ENCODE measurements around the gene SMS. TPM values are rescaled to one million over a fixed set of nuclear protein-coding genes. Genes with fewer than 3 reads are reported as not detected.

The SMS gene
- total RNA-seq, 1 experiment from 2014 or later = 164 TPM

- H3K4me3 ChIP-seq (ENCODE audit: low read length) = no peak overlapping the region
- TF ChIP-seq EZH2 (IDR thresholded peaks at IDR 0.05; ENCODE audit: low read length, unreplicated experiment) = no peak
- no peak for TF ChIP-seq CTCF (conservative IDR thresholded peaks at IDR 0.05; ENCODE audit: low read depth, low read length)
- TF ChIP-seq EZH2phosphoT487 (IDR thresholded peaks at IDR 0.05; ENCODE audit: borderline replicate concordance, low read length) = no peak
- H3K9ac ChIP-seq (ENCODE audit: low read length) = no peak overlapping the region
- ChIA-PET CTCF (no interaction called here), POLR2A (ENCODE audit: unreplicated experiment) (no interaction called here)
- H3K27ac ChIP-seq (ENCODE audit: low read length) = no peak overlapping the region
- DNase-seq (no peak), ATAC-seq (no peak)
- no peak overlapping the region for H3K4me2 ChIP-seq (ENCODE audit: low read length)
- no peaks in the 10 kb centered on the region for H3F3A ChIP-seq (ENCODE audit: low read length, unreplicated experiment)
- intact Hi-C loops (cut with micrococcal nuclease) = no loop called here
- BruUV-seq (replicated peaks) = no TSS peak
- no peaks in the 10 kb centered on the region for H3K79me2 ChIP-seq (ENCODE audit: low read length)
- H3K9me3 ChIP-seq (ENCODE audit: low read length) = no peaks in the 10 kb centered on the region
- no peaks in the 10 kb centered on the region for H3K4me1 ChIP-seq (ENCODE audit: insufficient read depth, low read length)
- H2AFZ ChIP-seq (ENCODE audit: low read length) = no peak overlapping the region
- no peaks in the 10 kb centered on the region; the same call in 1 of the 2 replicates for H3K36me3 ChIP-seq (ENCODE audit: low read depth, low read length)
- no peaks in the 10 kb centered on the region for H4K20me1 ChIP-seq (ENCODE audit: low read length)
- no peaks in the 10 kb centered on the region for H3K27me3 ChIP-seq (ENCODE audit: low read length)
- no peaks in the 10 kb centered on the region for H3K9me2 ChIP-seq (replicated peaks; ENCODE audit: low read length)
Measured at GRCh38 chrX:22004866-22005265, 64.4 kb downstream of the SMS start.

- no peaks in the 10 kb centered on the region for H3K9me2 ChIP-seq (replicated peaks; ENCODE audit: low read length)
- no peak for ATAC-seq
- H3K36me3 ChIP-seq (ENCODE audit: low read depth, low read length) = no peaks in the 10 kb centered on the region
- intact Hi-C loops (cut with micrococcal nuclease) = no loop called here
- no peaks in the 10 kb centered on the region for H4K20me1 ChIP-seq (ENCODE audit: low read length)
- H3K4me1 ChIP-seq (ENCODE audit: insufficient read depth, low read length) = no peaks in the 10 kb centered on the region
- ChIA-PET POLR2A (ENCODE audit: unreplicated experiment) (no interaction called here), CTCF (no interaction called here)
- H3K79me2 ChIP-seq (ENCODE audit: low read length) = no peaks in the 10 kb centered on the region
- no peak overlapping the region for H2AFZ ChIP-seq (ENCODE audit: low read length)
- H3K4me3 ChIP-seq (ENCODE audit: low read length) = no peak overlapping the region
- no peak overlapping the region for H3K4me2 ChIP-seq (ENCODE audit: low read length)
- H3K9ac ChIP-seq (ENCODE audit: low read length) = no peak overlapping the region
- no peak overlapping the region for H3K27ac ChIP-seq (ENCODE audit: low read length)
- H3F3A ChIP-seq (ENCODE audit: low read length, unreplicated experiment) = no peaks in the 10 kb centered on the region
- DNase-seq = no peak
- TF ChIP-seq CTCF (conservative IDR thresholded peaks at IDR 0.05; ENCODE audit: low read depth, low read length) (no peak), EZH2phosphoT487 (IDR thresholded peaks at IDR 0.05; ENCODE audit: borderline replicate concordance, low read length) (no peak), EZH2 (IDR thresholded peaks at IDR 0.05; ENCODE audit: low read length, unreplicated experiment) (no peak)
- no TSS peak for BruUV-seq (replicated peaks)
- no peaks in the 10 kb centered on the region for H3K27me3 ChIP-seq (ENCODE audit: low read length)
- H3K9me3 ChIP-seq (ENCODE audit: low read length) = no peaks in the 10 kb centered on the region
Measured at GRCh38 chrX:22012051-22012450, 71.5 kb downstream of the SMS start.

- no peaks in the 10 kb centered on the region for H3F3A ChIP-seq (ENCODE audit: low read length, unreplicated experiment)
- H3K36me3 ChIP-seq (ENCODE audit: low read depth, low read length) = no peaks in the 10 kb centered on the region
- no peaks in the 10 kb centered on the region for H3K4me1 ChIP-seq (ENCODE audit: insufficient read depth, low read length)
- H3K9ac ChIP-seq (ENCODE audit: low read length) = no peak overlapping the region
- intact Hi-C loops (cut with micrococcal nuclease) = no loop called here
- TF ChIP-seq EZH2 (IDR thresholded peaks at IDR 0.05; ENCODE audit: low read length, unreplicated experiment) (no peak), CTCF (conservative IDR thresholded peaks at IDR 0.05; ENCODE audit: low read depth, low read length) (no peak), EZH2phosphoT487 (IDR thresholded peaks at IDR 0.05; ENCODE audit: borderline replicate concordance, low read length) (no peak)
- no peak overlapping the region for H2AFZ ChIP-seq (ENCODE audit: low read length)
- no peaks in the 10 kb centered on the region for H4K20me1 ChIP-seq (ENCODE audit: low read length)
- DNase-seq (no peak), ATAC-seq (no peak)
- H3K4me3 ChIP-seq (ENCODE audit: low read length) = no peak overlapping the region
- no TSS peak for BruUV-seq (replicated peaks)
- ChIA-PET CTCF (no interaction called here), POLR2A (ENCODE audit: unreplicated experiment) (no interaction called here)
- no peaks in the 10 kb centered on the region for H3K79me2 ChIP-seq (ENCODE audit: low read length)
- no peaks in the 10 kb centered on the region for H3K27me3 ChIP-seq (ENCODE audit: low read length)
- H3K27ac ChIP-seq (ENCODE audit: low read length) = no peak overlapping the region
- H3K4me2 ChIP-seq (ENCODE audit: low read length) = no peak overlapping the region
- H3K9me2 ChIP-seq (replicated peaks; ENCODE audit: low read length) = no peaks in the 10 kb centered on the region
- no peaks in the 10 kb centered on the region for H3K9me3 ChIP-seq (ENCODE audit: low read length)
Measured at GRCh38 chrX:22012931-22013330, 72.4 kb downstream of the SMS start.

All from PC-3 (cell line).